HepG2 (cell line): ENCODE measurements around the gene SPATA32. TPM values are rescaled to one million over a fixed set of nuclear protein-coding genes. Genes with fewer than 3 reads are reported as not detected.

Source experiments
- AGO2 ChIP-seq: fragments of 200-400 bp; formaldehyde crosslinking; optimal IDR thresholded peaks from 2 replicates; pipeline ENCODE3; 2017; ENCODE audit warnings: mild to moderate bottlenecking, low read depth, low read length, moderate library complexity
- ARHGAP35 ChIP-seq: sonication (generic); formaldehyde crosslinking; IDR thresholded peaks from 2 replicates; pipeline ENCODE4 v1.9.0; 2022; ENCODE audit warnings: mild to moderate bottlenecking, inconsistent platforms, moderate library complexity, missing genetic modification reagents, borderline replicate concordance
- EEA1 ChIP-seq: sonication (generic); formaldehyde crosslinking; IDR thresholded peaks from 2 replicates; pipeline ENCODE4 v1.5.1; 2020; ENCODE audit warnings: mild to moderate bottlenecking, missing genetic modification reagents, borderline replicate concordance
- FOSL2 ChIP-seq: sonication (generic); formaldehyde crosslinking; IDR thresholded peaks from 2 replicates; pipeline ENCODE4 v1.4.0; 2020; ENCODE audit warnings: missing genetic modification reagents
- GATA4 ChIP-seq: sonication (generic); IDR thresholded peaks from 2 replicates; pipeline ENCODE4 v1.6.1; 2016; ENCODE audit warnings: antibody characterized with exemption, low read depth, borderline replicate concordance
- HHEX ChIP-seq: IDR thresholded peaks from 2 replicates; pipeline ENCODE4 v1.6.1; 2016; ENCODE audit warnings: control low read depth
- HOXA9 ChIP-seq: sonication (generic); formaldehyde crosslinking; IDR thresholded peaks from 2 replicates; pipeline ENCODE4 v1.8.1; 2022; ENCODE audit warnings: missing genetic modification reagents, mild to moderate bottlenecking, moderate library complexity, borderline replicate concordance
- NAIF1 ChIP-seq: sonication (generic); formaldehyde crosslinking; IDR thresholded peaks from 2 replicates; pipeline ENCODE4 v1.5.0; 2020; ENCODE audit warnings: mild to moderate bottlenecking, missing genetic modification reagents, borderline replicate concordance
- SSRP1 ChIP-seq: IDR thresholded peaks from 2 replicates; pipeline ENCODE4 v1.6.1; 2016; ENCODE audit warnings: control low read depth
- TGIF2 ChIP-seq: IDR thresholded peaks from 2 replicates; pipeline ENCODE4 v1.6.1; 2016; ENCODE audit warnings: control low read depth, missing compliant biosample characterization
- ZBTB7B ChIP-seq: sonication (generic); formaldehyde crosslinking; IDR thresholded peaks from 2 replicates; pipeline ENCODE4 v1.4.0; 2020; ENCODE audit warnings: missing genetic modification reagents
- ZMYM3 ChIP-seq: sonication (generic); formaldehyde crosslinking; IDR thresholded peaks from 2 replicates; pipeline ENCODE4 v1.5.1; 2020; ENCODE audit warnings: mild to moderate bottlenecking, missing genetic modification reagents
- ZNF607 ChIP-seq: sonication (generic); formaldehyde crosslinking; IDR thresholded peaks from 2 replicates; pipeline ENCODE4 v1.5.1; 2020; ENCODE audit warnings: missing genetic modification reagents, mild to moderate bottlenecking, borderline replicate concordance
- polyA plus RNA-seq, 8 experiments: library from polyadenylated mRNA; depleted of rRNA in 3 of 8; stranded (reverse) in 7 of 8; unstranded in 1 of 8; fragments of >200 nt; fragmentation: Illumina TruSeq in 4 of 8; extraction: Trizol in 4 of 8; gene quantifications; 2 replicates each; pipeline versions ENCODE4 v1.2.1 to v1.2.3, GENCODE V29; 2011 to 2016; ENCODE audit warnings: low read depth in 4 of 8, missing spikeins in 1 of 8, mixed read lengths in 1 of 8; ENCODE audit not compliant: insufficient read depth in 1 of 8
- total RNA-seq, 5 experiments: library from RNA; depleted of rRNA; stranded (reverse); fragments of >200 nt; fragmentation: Illumina TruSeq; extraction: Trizol; gene quantifications; 2 replicates each; pipeline ENCODE4 v1.2.3, GENCODE V29; 2016; ENCODE audit warnings: low read depth in 1 of 5
- TF ChIP-seq, protein P1 (sequence below): sonication (generic); formaldehyde crosslinking; IDR thresholded peaks from 2 replicates; pipeline ENCODE4 v1.5.0; 2020; ENCODE audit warnings: missing genetic modification reagents, mild to moderate bottlenecking, borderline replicate concordance
- TF ChIP-seq, protein P2 (sequence below): sonication (generic); formaldehyde crosslinking; IDR thresholded peaks from 2 replicates; pipeline ENCODE4 v1.8.1; 2022; ENCODE audit warnings: mild to moderate bottlenecking, missing genetic modification reagents
- TF ChIP-seq, protein P3 (sequence below): sonication (generic); formaldehyde crosslinking; IDR thresholded peaks from 2 replicates; pipeline ENCODE4 v1.8.1; 2022; ENCODE audit warnings: low read depth, mild to moderate bottlenecking, missing genetic modification reagents
- TF ChIP-seq, protein P4 (sequence below): sonication (generic); formaldehyde crosslinking; IDR thresholded peaks from 2 replicates; pipeline ENCODE4 v1.4.0; 2020; ENCODE audit warnings: low read depth, missing genetic modification reagents
- TF ChIP-seq, protein P5 (sequence below): sonication (generic); formaldehyde crosslinking; IDR thresholded peaks from 2 replicates; pipeline ENCODE4 v1.4.0; 2020; ENCODE audit warnings: missing genetic modification reagents

Gene SPATA32
- total and polyA plus RNA-seq, 2 of the 13 experiments (the other 11 are each of a cell fraction or from before 2014, with no cell fraction given) = not detected

DNA sequence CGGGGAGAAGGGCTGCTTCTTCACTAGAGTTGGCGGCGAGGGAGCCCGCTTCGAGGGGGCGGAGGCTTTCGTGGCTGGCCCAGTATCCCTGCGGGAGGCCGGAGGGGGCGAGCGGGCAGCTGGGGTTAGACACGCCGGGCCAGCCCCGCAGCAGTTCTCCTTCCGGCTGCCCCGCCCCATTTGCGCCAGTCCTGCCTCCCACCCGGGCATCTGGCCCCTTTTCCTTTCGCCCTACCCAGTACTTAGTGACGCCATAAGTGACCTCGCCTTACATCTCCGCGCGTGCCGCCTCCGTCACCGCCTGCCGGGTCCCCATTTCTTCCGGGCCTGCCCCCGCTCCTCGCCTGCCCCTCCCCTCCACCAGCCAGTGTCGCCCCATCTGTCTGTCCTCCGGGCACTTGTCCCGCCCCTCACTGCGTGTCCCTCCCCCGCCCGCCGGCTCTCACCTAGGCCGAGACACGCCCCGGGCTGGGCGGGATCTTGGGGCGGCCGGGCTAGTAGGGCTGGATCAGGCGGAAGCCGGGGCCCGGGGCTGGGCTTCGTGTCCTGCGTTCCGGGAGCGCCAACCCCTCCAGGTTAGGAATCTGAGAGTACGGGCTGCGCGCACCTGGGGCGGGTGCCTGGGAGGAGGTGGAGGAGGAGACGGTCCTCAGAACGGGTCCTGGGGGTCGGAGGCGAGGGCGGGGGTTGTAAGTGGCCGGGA, 14.3 kb downstream of the SPATA32 start (continued):
- TF ChIP-seq AGO2 = no peak
- TF ChIP-seq FOSL2 (CRISPR knock-in tag) = peak; percentile 17
- TF ChIP-seq ZMYM3 (CRISPR knock-in tag) = no peak
- TF ChIP-seq TGIF2 (CRISPR knock-in tag) = no peak; the same call in 1 of the 2 replicates
- peak; percentile 66; the same call in 1 of the 2 replicates for TF ChIP-seq NAIF1 (CRISPR knock-in tag)
- TF ChIP-seq SSRP1 (CRISPR knock-in tag) = no peak
- TF ChIP-seq, protein P1, sequence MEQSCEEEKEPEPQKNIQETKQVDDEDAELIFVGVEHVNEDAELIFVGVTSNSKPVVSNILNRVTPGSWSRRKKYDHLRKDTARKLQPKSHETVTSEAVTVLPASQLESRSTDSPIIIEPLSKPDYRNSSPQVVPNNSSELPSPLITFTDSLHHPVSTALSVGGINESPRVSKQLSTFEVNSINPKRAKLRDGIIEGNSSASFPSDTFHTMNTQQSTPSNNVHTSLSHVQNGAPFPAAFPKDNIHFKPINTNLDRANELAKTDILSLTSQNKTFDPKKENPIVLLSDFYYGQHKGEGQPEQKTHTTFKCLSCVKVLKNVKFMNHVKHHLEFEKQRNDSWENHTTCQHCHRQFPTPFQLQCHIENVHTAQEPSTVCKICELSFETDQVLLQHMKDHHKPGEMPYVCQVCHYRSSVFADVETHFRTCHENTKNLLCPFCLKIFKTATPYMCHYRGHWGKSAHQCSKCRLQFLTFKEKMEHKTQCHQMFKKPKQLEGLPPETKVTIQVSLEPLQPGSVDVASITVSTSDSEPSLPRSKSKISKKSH (CRISPR knock-in tag) = no peak
- TF ChIP-seq ZNF607 = peak; percentile 86
- TF ChIP-seq EEA1 = no peak
- no peak for TF ChIP-seq ARHGAP35 (CRISPR knock-in tag)
- no peak for TF ChIP-seq HOXA9 (CRISPR knock-in tag)
- TF ChIP-seq, protein P2, sequence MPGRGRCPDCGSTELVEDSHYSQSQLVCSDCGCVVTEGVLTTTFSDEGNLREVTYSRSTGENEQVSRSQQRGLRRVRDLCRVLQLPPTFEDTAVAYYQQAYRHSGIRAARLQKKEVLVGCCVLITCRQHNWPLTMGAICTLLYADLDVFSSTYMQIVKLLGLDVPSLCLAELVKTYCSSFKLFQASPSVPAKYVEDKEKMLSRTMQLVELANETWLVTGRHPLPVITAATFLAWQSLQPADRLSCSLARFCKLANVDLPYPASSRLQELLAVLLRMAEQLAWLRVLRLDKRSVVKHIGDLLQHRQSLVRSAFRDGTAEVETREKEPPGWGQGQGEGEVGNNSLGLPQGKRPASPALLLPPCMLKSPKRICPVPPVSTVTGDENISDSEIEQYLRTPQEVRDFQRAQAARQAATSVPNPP (CRISPR knock-in tag) = no peak
- no peak for TF ChIP-seq HHEX
- TF ChIP-seq, protein P3, sequence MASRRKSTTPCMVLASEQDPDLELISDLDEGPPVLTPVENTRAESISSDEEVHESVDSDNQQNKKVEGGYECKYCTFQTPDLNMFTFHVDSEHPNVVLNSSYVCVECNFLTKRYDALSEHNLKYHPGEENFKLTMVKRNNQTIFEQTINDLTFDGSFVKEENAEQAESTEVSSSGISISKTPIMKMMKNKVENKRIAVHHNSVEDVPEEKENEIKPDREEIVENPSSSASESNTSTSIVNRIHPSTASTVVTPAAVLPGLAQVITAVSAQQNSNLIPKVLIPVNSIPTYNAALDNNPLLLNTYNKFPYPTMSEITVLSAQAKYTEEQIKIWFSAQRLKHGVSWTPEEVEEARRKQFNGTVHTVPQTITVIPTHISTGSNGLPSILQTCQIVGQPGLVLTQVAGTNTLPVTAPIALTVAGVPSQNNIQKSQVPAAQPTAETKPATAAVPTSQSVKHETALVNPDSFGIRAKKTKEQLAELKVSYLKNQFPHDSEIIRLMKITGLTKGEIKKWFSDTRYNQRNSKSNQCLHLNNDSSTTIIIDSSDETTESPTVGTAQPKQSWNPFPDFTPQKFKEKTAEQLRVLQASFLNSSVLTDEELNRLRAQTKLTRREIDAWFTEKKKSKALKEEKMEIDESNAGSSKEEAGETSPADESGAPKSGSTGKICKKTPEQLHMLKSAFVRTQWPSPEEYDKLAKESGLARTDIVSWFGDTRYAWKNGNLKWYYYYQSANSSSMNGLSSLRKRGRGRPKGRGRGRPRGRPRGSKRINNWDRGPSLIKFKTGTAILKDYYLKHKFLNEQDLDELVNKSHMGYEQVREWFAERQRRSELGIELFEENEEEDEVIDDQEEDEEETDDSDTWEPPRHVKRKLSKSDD = peak; percentile 96
- TF ChIP-seq, protein P4, sequence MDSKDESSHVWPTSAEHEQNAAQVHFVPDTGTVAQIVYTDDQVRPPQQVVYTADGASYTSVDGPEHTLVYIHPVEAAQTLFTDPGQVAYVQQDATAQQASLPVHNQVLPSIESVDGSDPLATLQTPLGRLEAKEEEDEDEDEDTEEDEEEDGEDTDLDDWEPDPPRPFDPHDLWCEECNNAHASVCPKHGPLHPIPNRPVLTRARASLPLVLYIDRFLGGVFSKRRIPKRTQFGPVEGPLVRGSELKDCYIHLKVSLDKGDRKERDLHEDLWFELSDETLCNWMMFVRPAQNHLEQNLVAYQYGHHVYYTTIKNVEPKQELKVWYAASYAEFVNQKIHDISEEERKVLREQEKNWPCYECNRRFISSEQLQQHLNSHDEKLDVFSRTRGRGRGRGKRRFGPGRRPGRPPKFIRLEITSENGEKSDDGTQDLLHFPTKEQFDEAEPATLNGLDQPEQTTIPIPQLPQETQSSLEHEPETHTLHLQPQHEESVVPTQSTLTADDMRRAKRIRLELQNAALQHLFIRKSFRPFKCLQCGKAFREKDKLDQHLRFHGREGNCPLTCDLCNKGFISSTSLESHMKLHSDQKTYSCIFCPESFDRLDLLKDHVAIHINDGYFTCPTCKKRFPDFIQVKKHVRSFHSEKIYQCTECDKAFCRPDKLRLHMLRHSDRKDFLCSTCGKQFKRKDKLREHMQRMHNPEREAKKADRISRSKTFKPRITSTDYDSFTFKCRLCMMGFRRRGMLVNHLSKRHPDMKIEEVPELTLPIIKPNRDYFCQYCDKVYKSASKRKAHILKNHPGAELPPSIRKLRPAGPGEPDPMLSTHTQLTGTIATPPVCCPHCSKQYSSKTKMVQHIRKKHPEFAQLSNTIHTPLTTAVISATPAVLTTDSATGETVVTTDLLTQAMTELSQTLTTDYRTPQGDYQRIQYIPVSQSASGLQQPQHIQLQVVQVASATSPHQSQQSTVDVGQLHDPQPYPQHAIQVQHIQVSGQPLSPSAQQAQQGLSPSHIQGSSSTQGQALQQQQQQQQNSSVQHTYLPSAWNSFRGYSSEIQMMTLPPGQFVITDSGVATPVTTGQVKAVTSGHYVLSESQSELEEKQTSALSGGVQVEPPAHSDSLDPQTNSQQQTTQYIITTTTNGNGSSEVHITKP (CRISPR knock-in tag) = no peak; the same call in 1 of the 2 replicates
- TF ChIP-seq, protein P5, sequence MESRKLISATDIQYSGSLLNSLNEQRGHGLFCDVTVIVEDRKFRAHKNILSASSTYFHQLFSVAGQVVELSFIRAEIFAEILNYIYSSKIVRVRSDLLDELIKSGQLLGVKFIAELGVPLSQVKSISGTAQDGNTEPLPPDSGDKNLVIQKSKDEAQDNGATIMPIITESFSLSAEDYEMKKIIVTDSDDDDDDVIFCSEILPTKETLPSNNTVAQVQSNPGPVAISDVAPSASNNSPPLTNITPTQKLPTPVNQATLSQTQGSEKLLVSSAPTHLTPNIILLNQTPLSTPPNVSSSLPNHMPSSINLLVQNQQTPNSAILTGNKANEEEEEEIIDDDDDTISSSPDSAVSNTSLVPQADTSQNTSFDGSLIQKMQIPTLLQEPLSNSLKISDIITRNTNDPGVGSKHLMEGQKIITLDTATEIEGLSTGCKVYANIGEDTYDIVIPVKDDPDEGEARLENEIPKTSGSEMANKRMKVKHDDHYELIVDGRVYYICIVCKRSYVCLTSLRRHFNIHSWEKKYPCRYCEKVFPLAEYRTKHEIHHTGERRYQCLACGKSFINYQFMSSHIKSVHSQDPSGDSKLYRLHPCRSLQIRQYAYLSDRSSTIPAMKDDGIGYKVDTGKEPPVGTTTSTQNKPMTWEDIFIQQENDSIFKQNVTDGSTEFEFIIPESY (CRISPR knock-in tag) = no peak
- TF ChIP-seq GATA4 = peak; percentile 51
- TF ChIP-seq ZBTB7B (CRISPR knock-in tag) = 0 out of 2 replicates have a peak, but pooled peaks have one; percentile 24
